Ovary (tissue), 9 donors: Measurements from ENCODE around the gene FNIP1. TPM values are rescaled to one million over a fixed set of nuclear protein-coding genes. Genes with fewer than 3 reads are reported as not detected.

Source experiments
- DNase-seq, 5 donors: peaks; one replicate each; pipeline ENCODE4 v3.0.0-alpha.2; 2019 to 2020
- H3K27ac ChIP-seq, 2 donors: fragments of 200-600 bp; one replicate each; pipeline versions ENCODE4 v1.5.1 to v1.8.0; 2019 to 2022
- H3K27me3 ChIP-seq: fragments of 200-600 bp; one replicate; pipeline ENCODE4 v1.8.0; 2022
- H3K36me3 ChIP-seq: fragments of 200-600 bp; sonication (generic); one replicate; pipeline ENCODE4 v1.5.1; 2019
- H3K4me1 ChIP-seq: one replicate; pipeline ENCODE4 v1.8.1; 2013; ENCODE audit warnings: mild to moderate bottlenecking, moderate library complexity; ENCODE audit not compliant: insufficient read depth
- H3K4me3 ChIP-seq: fragments of 200-600 bp; sonication (generic); one replicate; pipeline ENCODE4 v1.5.1; 2017
- H3K9me3 ChIP-seq, 2 donors: fragments of 200-600 bp in 1 of 2; sonication (generic) in 1 of 2; one replicate each; pipeline versions ENCODE4 v1.5.1 to v1.8.1; 2013 to 2019; ENCODE audit warnings: mild to moderate bottlenecking in 1 of 2, moderate library complexity in 1 of 2
- CTCF ChIP-seq, 3 donors: fragments of 450-650 bp in 2 of 3; fragments of 200-600 bp in 1 of 3; IDR thresholded peaks; one replicate each; pipeline versions ENCODE4 v1.5.1 to v1.8.0; 2016 to 2022; ENCODE audit warnings: antibody characterized with exemption in 3 of 3, mild to moderate bottlenecking in 1 of 3
- EP300 ChIP-seq: sonication (generic); formaldehyde crosslinking; IDR thresholded peaks from one replicate; pipeline ENCODE4 v1.6.1; 2017; ENCODE audit warnings: antibody characterized with exemption
- POLR2A ChIP-seq: fragments of 450-650 bp; IDR thresholded peaks from one replicate; pipeline ENCODE4 v1.6.1; 2017; ENCODE audit warnings: antibody characterized with exemption, mild to moderate bottlenecking, moderate library complexity
- WGBS, 3 donors: extraction: QIAGEN DNeasy Blood & Tissue Kit in 1 of 3; methylation state at CpG; one replicate each; pipeline versions ENCODE4 v1.1.5 to v1.1.7; 2013 to 2017; 5-methylcytosine and 5-hydroxymethylcytosine counted together
- intact Hi-C, 4 donors: fragments of 100-400 bp; cut with DNase I; formaldehyde crosslinking; loops; one replicate each; pipeline versions ENCODE4 v1.11.0 to v1.15.1; 2022 to 2023
- polyA plus RNA-seq, 2 donors: library from polyadenylated mRNA; stranded (reverse); fragments of 200-250 nt in 1 of 2; fragments of 350-450 nt in 1 of 2; fragmentation: Illumina TruSeq in 1 of 2; extraction: RNeasy Lipid Tissue Mini Kit (QIAGEN cat#74804) in 1 of 2; gene quantifications; one replicate each; pipeline ENCODE4 v1.2.3, GENCODE V29; 2013 to 2014
- total RNA-seq, 7 donors: library from RNA; depleted of rRNA in 2 of 7; stranded (reverse); fragments of >200 nt in 2 of 7; fragmentation: NEBNext Ultra II Directional in 3 of 7; extraction: Animal tissue kit (Norgen Biotek cat#: 25700) in 3 of 7; gene quantifications; one replicate each; pipeline versions ENCODE4 v1.1.0 to v1.2.4, GENCODE V29; 2016 to 2023
- donor health status: DM: no; HTN: no; CAD: no; lungs with moderate emphysema.
- donor health status: DM: no; HTN: no; CAD: no.
- donor health status: Bipolar disorder and iron deficiency.
- donor health status: DM: yes; HTN: yes; CAD: no.
- donor health status: DM: no; HTN: no; CAD: no.
- donor health status: DM: yes; HTN: yes; CAD: no.

FNIP1 gene
- total and polyA plus RNA-seq, 9 donors, result 7.2 to 52.7 (median 39.4) TPM

- Histone ChIP-seq H3K27me3 (no peaks in the 10 kb centered on the region), H3K27ac (no peak overlapping the region), H3K9me3 (no peaks in the 10 kb centered on the region), H3K4me1 (no peaks in the 10 kb centered on the region), H3K4me3 (no peak overlapping the region), H3K36me3 (no peaks in the 10 kb centered on the region)
- WGBS, 3 donors, result 69 to 71% (median 70%) methylated on average over 5 of the region's 5 CpGs
- intact Hi-C loops, result no loop called here
- no peak for DNase-seq
- TF ChIP-seq CTCF (IDR thresholded peaks at IDR 0.05), result no peak
These were observed 156.6 kb downstream of the FNIP1 start for GRCh38 chr5:131640043-131640856.

GRCh38 chr5:131639148-131639547 lies 157.7 kb downstream of the FNIP1 start:
- Histone ChIP-seq H3K27ac (no peak overlapping the region), H3K4me1 (no peaks in the 10 kb centered on the region), H3K4me3 (no peak overlapping the region), H3K27me3 (no peaks in the 10 kb centered on the region), H3K36me3 (no peaks in the 10 kb centered on the region), H3K9me3 (no peaks in the 10 kb centered on the region)
- DNase-seq, result no peak
- intact Hi-C loops, result loop anchor here in 1 of 4 donors (10.0 kb wide), 1 partner anchor 856 kb away; the partner anchor contains the start of gene IRF1
- TF ChIP-seq EP300, result no peak
- TF ChIP-seq POLR2A, result no peak
- TF ChIP-seq CTCF (IDR thresholded peaks at IDR 0.05), result no peak

GRCh38 chr5:131637694-131638093 lies 159.1 kb downstream of the FNIP1 start:
- Histone ChIP-seq H3K27ac (no peak overlapping the region), H3K9me3 (no peaks in the 10 kb centered on the region), H3K4me3 (no peak overlapping the region), H3K36me3 (no peaks in the 10 kb centered on the region), H3K27me3 (no peaks in the 10 kb centered on the region), H3K4me1 (peaks cover 2% of the 10 kb centered on the region)
- 83 to 86% (median 83%) methylated on average over 4 of the region's 4 CpGs for WGBS, 3 donors
- intact Hi-C loops, result loop anchor here in 1 of 4 donors (10.0 kb wide), 1 partner anchor 857 kb away; the partner anchor contains the start of gene IRF1
- TF ChIP-seq EP300 (no peak), CTCF (IDR thresholded peaks at IDR 0.05) (no peak), POLR2A (no peak)
- DNase-seq, result no peak

GRCh38 chr5:131635684-131636572 lies 160.9 kb downstream of the FNIP1 start:
- Histone ChIP-seq H3K27me3 (no peaks in the 10 kb centered on the region), H3K27ac (peak overlapping the region; percentile 81 to 95), H3K36me3 (no peaks in the 10 kb centered on the region), H3K4me3 (peak overlapping the region; percentile 88), H3K4me1 (peaks cover 2% of the 10 kb centered on the region), H3K9me3 (no peaks in the 10 kb centered on the region)
- intact Hi-C loops, result loop anchor here in 1 of 4 donors (2.0 to 10.0 kb wide), 2 partner anchors 161 to 859 kb away; partner anchors contain the start of genes FNIP1 and IRF1
- WGBS, 3 donors, result 2 to 3% (median 3%) methylated on average over 24 of the region's 24 CpGs
- no peak for DNase-seq
- TF ChIP-seq EP300 (peak; percentile 4), CTCF (IDR thresholded peaks at IDR 0.05) (no peak), POLR2A (no peak)
